ENCODE measurements around the gene ZCCHC14. TPM values are rescaled to one million over a fixed set of nuclear protein-coding genes. Genes with fewer than 3 reads are reported as not detected.

The ZCCHC14 gene
- total RNA-seq, 1 experiment from 2014 or later: 37.8 TPM

DNA sequence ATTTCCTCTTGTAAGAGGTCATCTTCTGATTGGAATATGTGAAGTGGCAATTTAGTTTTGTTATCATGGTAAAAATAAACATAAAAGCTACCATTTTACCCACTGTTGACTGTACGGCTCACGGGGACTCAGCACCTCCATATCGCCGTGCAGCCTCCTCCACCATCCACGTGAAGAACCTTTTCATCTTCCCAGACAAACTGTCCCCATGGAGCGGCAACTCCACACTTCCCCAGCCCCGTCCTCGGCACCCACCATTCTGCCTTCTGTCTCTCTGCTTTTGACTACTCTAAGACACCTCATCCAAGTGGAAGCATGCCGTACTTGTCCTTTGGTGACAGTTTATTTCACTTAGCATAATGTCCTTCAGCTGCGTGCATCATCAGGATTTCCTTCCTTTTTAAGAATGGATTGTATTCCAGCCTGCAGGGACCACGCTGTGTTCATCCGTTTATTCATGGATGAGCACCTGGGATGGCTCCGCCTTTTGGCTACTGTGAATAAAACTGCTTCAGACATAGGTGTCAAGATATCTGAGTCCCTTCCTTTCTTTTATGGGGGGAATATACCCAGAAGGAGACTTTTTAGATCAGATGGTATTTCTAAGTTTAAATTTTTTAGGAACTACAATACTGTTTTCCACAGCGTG lies 123.6 kb downstream of the ZCCHC14 start:
- ATAC-seq (no peak), DNase-seq (ENCODE audit: low read depth, low spot score) (no peak)
- no peak overlapping the region for H3K4me3 ChIP-seq (replicated peaks in 1 of 2; ENCODE audit: low read depth in 1 of 2, low read length in 2 of 2)
- H3K27me3 ChIP-seq (ENCODE audit: insufficient read depth, low read length): no peaks in the 10 kb centered on the region
- POLR2A ChIA-PET: no interaction called here
- no peak overlapping the region for H2AFZ ChIP-seq (ENCODE audit: low read depth, low read length, poor library complexity, severe bottlenecking)
- intact Hi-C loops (cut with micrococcal nuclease): no loop called here
- H4K20me1 ChIP-seq (ENCODE audit: insufficient read depth): peaks cover 16% of the 10 kb centered on the region; the same call in 1 of the 2 replicates
- no peaks in the 10 kb centered on the region for H3K9me2 ChIP-seq (ENCODE audit: insufficient read depth)
- peaks cover 0 to 3% of the 10 kb centered on the region in 2 experiments; a peak in 1 of 4 replicates for H3K36me3 ChIP-seq (ENCODE audit: control insufficient read depth in 1 of 2, insufficient read depth in 2 of 2, low read length in 2 of 2)
- CTCF ChIA-PET: no interaction called here
- no peaks in the 10 kb centered on the region for H3K9me3 ChIP-seq (ENCODE audit: control insufficient read depth in 1 of 2, insufficient read depth in 1 of 2, low read depth in 1 of 2, low read length in 2 of 2)
- peaks cover 97% of the 10 kb centered on the region for H3K79me2 ChIP-seq (ENCODE audit: insufficient read depth, low read length)
- RAD21 ChIA-PET (ENCODE audit: low non-redundant PET in 1 of 2, low total read pairs in 2 of 2, uncharacterized antibody in 2 of 2, unreplicated experiment in 2 of 2): no interaction called here
- BruUV-seq (replicated peaks): no TSS peak
- H3K4me2 ChIP-seq (ENCODE audit: low read length): no peak overlapping the region
- TF ChIP-seq SIN3A (IDR thresholded peaks at IDR 0.05; ENCODE audit: low read depth) (no peak), EZH2 (IDR thresholded peaks at IDR 0.05) (no peak), CBX3 (IDR thresholded peaks at IDR 0.05; ENCODE audit: low read depth) (no peak), JUND (IDR thresholded peaks at IDR 0.05) (no peak), ELF1 (IDR thresholded peaks at IDR 0.05; ENCODE audit: borderline replicate concordance, low read depth) (no peak)
- no peak overlapping the region for H3K9ac ChIP-seq (ENCODE audit: low read length)
- H3K4me1 ChIP-seq (ENCODE audit: control insufficient read depth in 1 of 2, insufficient read depth in 2 of 2, low read length in 2 of 2): peaks cover 0 to 7% of the 10 kb centered on the region in 2 experiments; a peak in 2 of 4 replicates
- H3K27ac ChIP-seq (ENCODE audit: low read depth, low read length): no peak overlapping the region

- RAD21 ChIA-PET (ENCODE audit: low non-redundant PET in 1 of 2, low total read pairs in 2 of 2, uncharacterized antibody in 2 of 2, unreplicated experiment in 2 of 2): no interaction called here
- H3K27ac ChIP-seq (ENCODE audit: low read depth, low read length): no peak overlapping the region
- H3K9me2 ChIP-seq (ENCODE audit: insufficient read depth): no peaks in the 10 kb centered on the region
- CTCF ChIA-PET: no interaction called here
- TF ChIP-seq ZBTB33 (IDR thresholded peaks at IDR 0.05; ENCODE audit: extremely low read depth, insufficient replicate concordance, low read length): no peak
- H3K4me1 ChIP-seq (ENCODE audit: control insufficient read depth in 1 of 2, insufficient read depth in 2 of 2, low read length in 2 of 2): peaks cover 0 to 7% of the 10 kb centered on the region in 2 experiments; a peak in 2 of 4 replicates
- H4K20me1 ChIP-seq (ENCODE audit: insufficient read depth): peaks cover 16% of the 10 kb centered on the region; the same call in 1 of the 2 replicates
- intact Hi-C loops (cut with micrococcal nuclease): no loop called here
- H3K4me3 ChIP-seq (replicated peaks in 1 of 2; ENCODE audit: low read depth in 1 of 2, low read length in 2 of 2): no peak overlapping the region
- no peak overlapping the region for H2AFZ ChIP-seq (ENCODE audit: low read depth, low read length, poor library complexity, severe bottlenecking)
- H3K9ac ChIP-seq (ENCODE audit: low read length): no peak overlapping the region
- H3K36me3 ChIP-seq (ENCODE audit: control insufficient read depth in 1 of 2, insufficient read depth in 2 of 2, low read length in 2 of 2): peaks cover 3 to 6% of the 10 kb centered on the region in 2 experiments; a peak in 1 of 4 replicates
- H3K9me3 ChIP-seq (ENCODE audit: control insufficient read depth in 1 of 2, insufficient read depth in 1 of 2, low read depth in 1 of 2, low read length in 2 of 2): no peaks in the 10 kb centered on the region
- H3K79me2 ChIP-seq (ENCODE audit: insufficient read depth, low read length): peaks cover 97% of the 10 kb centered on the region
- ATAC-seq (no peak), DNase-seq (ENCODE audit: low read depth, low spot score) (no peak)
- BruUV-seq (replicated peaks): no TSS peak
- H3K27me3 ChIP-seq (ENCODE audit: insufficient read depth, low read length): no peaks in the 10 kb centered on the region
- no peak overlapping the region for H3K4me2 ChIP-seq (ENCODE audit: low read length)
- POLR2A ChIA-PET: no interaction called here
These were observed 124.6 kb downstream of the ZCCHC14 start for GRCh38 chr16:87368029-87368770.

Measured in HCT116 (cell line).